Osteoblast (primary cell): ENCODE data around the gene RCC1. TPM values are rescaled to one million over a fixed set of nuclear protein-coding genes. Genes with fewer than 3 reads are reported as not detected.
"Not testable (repeated sequence)": the region's sequence is repeated elsewhere in the genome, so short reads cannot be mapped to it uniquely, and the experiment has no call there.

Experiments
- DNase-seq: peaks from one replicate; pipeline ENCODE4 v3.0.0; 2011; ENCODE audit warnings: low spot score, mixed read lengths; ENCODE audit not compliant: insufficient read length; ENCODE audit errors: missing footprints
- H2AFZ ChIP-seq: 2 replicates; pipeline ENCODE4 v1.6.0; 2011; ENCODE audit warnings: mild to moderate bottlenecking, low read length
- H3K27ac ChIP-seq: 2 replicates; pipeline ENCODE4 v1.5.1; 2011; ENCODE audit warnings: mild to moderate bottlenecking, low read depth, low read length, moderate library complexity
- H3K27me3 ChIP-seq: 2 replicates; pipeline ENCODE4 v1.6.0; 2012; ENCODE audit warnings: mild to moderate bottlenecking, control low read depth, inconsistent platforms, low read length, moderate library complexity; ENCODE audit not compliant: insufficient read depth
- H3K36me3 ChIP-seq: 2 replicates; pipeline ENCODE4 v1.5.1; 2011; ENCODE audit warnings: mild to moderate bottlenecking, low read length, control low read depth, moderate library complexity; ENCODE audit not compliant: insufficient read depth
- H3K4me1 ChIP-seq: 2 replicates; pipeline ENCODE4 v1.5.1; 2011; ENCODE audit warnings: mild to moderate bottlenecking, low read length, control low read depth, moderate library complexity; ENCODE audit not compliant: insufficient read depth
- H3K4me2 ChIP-seq: 2 replicates; pipeline ENCODE4 v1.6.0; 2011; ENCODE audit warnings: mild to moderate bottlenecking, low read length; ENCODE audit not compliant: insufficient read depth
- H3K4me3 ChIP-seq: fragments of 200-600 bp; sonication (generic); 3 replicates; pipeline ENCODE4 v1.5.1; 2012; ENCODE audit warnings: mild to moderate bottlenecking, low read length, inconsistent platforms; ENCODE audit not compliant: insufficient read depth
- H3K79me2 ChIP-seq: 2 replicates; pipeline ENCODE4 v1.6.0; 2012; ENCODE audit warnings: mild to moderate bottlenecking, low read length, control low read depth, inconsistent platforms; ENCODE audit not compliant: insufficient read depth
- H3K9me3 ChIP-seq: 2 replicates; pipeline ENCODE4 v1.5.1; 2011; ENCODE audit warnings: low read depth, low read length, control low read depth
- H4K20me1 ChIP-seq: 2 replicates; pipeline ENCODE4 v1.6.0; 2012; ENCODE audit warnings: mild to moderate bottlenecking, low read length, control low read depth; ENCODE audit not compliant: insufficient read depth
- total RNA-seq: library from RNA; depleted of rRNA; stranded (reverse); fragments of >200 nt; gene quantifications from 2 replicates; pipeline ENCODE4 v1.2.3, GENCODE V29; 2012
- TF ChIP-seq, protein P1 (sequence below): IDR thresholded peaks from 2 replicates; pipeline ENCODE4 v1.5.1; 2011; ENCODE audit warnings: mild to moderate bottlenecking, low read depth, low read length, moderate library complexity; ENCODE audit errors: extremely low read depth

Gene RCC1
- total RNA-seq, 1 donor = 35.1 TPM

DNA sequence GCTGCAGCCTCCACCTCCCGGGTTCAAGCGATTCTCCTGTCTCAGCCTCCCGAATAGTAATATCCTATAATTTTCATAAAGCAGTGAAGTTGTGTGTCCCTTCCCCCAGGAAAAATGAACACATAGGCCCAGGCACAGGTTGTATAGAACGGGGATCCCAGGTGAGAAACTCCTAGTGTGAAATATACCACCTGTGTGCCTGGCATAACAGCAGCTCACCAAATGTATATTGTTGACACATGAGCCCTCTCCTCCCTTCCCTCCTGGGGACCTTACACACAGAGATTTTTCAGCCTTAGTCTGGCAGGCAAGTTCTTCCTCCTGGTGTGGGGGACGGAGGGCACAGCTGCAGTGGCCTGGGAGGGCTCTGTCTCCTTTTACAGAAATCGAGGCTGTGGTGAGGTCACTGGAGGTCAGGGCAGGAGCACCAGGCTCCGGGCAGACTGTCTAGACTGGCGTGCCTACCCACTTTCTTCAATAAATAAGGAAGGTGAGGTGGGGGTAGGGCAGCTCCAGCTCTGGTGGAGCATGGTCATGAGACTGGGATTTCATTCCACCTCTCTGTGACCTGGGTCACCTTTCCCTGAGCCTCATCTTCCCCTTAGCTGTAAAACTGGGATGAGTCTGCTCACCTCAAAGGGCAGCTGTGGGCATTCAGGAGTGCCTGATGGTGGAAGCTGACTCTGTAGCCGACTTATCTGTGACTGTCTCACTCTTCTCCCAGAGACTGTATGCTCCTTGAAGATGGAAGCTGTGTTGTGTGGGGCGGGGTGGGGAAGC lies 14.3 kb downstream of the RCC1 start:
- H3K4me2 ChIP-seq = no peak overlapping the region
- no peak overlapping the region for H3K27ac ChIP-seq
- no peak overlapping the region for H3K4me3 ChIP-seq
- H3K36me3 ChIP-seq = peaks cover 9% of the 10 kb centered on the region
- H3K9me3 ChIP-seq = no peaks in the 10 kb centered on the region
- peaks cover 54% of the 10 kb centered on the region for H3K79me2 ChIP-seq
- H2AFZ ChIP-seq = no peak overlapping the region
- H4K20me1 ChIP-seq = peaks cover 14% of the 10 kb centered on the region
- TF ChIP-seq, protein P1, sequence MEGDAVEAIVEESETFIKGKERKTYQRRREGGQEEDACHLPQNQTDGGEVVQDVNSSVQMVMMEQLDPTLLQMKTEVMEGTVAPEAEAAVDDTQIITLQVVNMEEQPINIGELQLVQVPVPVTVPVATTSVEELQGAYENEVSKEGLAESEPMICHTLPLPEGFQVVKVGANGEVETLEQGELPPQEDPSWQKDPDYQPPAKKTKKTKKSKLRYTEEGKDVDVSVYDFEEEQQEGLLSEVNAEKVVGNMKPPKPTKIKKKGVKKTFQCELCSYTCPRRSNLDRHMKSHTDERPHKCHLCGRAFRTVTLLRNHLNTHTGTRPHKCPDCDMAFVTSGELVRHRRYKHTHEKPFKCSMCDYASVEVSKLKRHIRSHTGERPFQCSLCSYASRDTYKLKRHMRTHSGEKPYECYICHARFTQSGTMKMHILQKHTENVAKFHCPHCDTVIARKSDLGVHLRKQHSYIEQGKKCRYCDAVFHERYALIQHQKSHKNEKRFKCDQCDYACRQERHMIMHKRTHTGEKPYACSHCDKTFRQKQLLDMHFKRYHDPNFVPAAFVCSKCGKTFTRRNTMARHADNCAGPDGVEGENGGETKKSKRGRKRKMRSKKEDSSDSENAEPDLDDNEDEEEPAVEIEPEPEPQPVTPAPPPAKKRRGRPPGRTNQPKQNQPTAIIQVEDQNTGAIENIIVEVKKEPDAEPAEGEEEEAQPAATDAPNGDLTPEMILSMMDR = no peak
- DNase-seq = peak; percentile 47
- no peaks in the 10 kb centered on the region for H3K27me3 ChIP-seq
- H3K4me1 ChIP-seq = peaks cover 18% of the 10 kb centered on the region

DNA sequence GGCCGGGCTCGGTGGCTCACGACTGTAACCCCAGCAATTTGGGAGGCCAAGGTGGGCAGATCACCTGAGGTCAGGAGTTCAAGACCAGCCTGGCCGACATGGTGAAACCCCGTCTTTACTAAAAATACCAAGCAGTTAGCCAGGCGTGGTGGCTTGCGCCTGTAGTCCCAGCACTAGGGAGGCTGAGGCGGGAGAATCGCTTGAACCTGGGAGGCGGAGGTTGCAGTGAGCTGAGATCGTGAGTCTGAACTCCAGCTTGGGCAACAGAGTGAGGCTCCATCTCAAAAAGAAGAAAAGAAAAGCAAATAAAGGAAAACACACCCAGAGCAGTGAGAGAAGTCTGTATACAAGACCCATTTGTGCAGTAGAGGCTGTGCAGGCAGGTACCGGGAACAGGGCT lies 15.0 kb downstream of the RCC1 start:
- H4K20me1 ChIP-seq = peaks cover 14% of the 10 kb centered on the region
- H3K27me3 ChIP-seq, H3K4me3 ChIP-seq, H2AFZ ChIP-seq, H3K36me3 ChIP-seq, H3K9me3 ChIP-seq, H3K27ac ChIP-seq, H3K4me2 ChIP-seq, DNase-seq: not testable (repeated sequence)
- H3K79me2 ChIP-seq = peaks cover 60% of the 10 kb centered on the region
- H3K4me1 ChIP-seq = peaks cover 18% of the 10 kb centered on the region

DNA sequence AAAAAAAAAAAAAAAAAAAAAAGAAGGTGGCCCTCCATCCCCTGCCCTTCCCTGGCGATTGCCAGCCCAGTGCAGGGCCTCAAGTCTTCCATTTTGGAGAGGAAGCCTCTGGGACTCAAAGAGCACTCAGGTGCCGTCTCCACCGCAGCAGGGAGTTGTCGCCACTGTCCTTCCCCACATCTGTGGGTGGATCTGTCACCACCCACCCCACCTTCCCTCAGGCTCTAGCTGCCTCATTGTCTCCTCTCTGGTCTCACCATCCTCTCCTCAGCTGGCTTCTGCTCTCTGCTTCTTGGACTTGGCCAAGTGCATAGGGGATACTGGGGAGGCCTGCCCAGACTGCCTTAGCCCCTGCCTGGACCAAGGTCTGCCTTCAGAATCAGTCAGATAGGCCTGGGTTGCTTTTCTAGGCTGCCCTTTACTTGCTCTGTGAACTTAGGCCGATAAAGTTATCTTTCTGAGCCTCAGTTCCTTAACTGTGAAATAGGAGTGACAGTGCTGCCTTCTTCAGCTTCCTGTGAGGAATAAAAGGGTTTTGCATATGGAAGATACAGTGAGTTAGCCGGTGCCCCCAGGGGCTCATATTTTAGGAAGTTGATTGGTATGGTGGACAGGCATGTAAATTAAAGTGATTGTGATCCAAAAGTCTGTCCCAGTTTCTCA lies 15.8 kb downstream of the RCC1 start:
- Histone ChIP-seq H3K27ac (no peak overlapping the region), H4K20me1 (peaks cover 14% of the 10 kb centered on the region), H3K36me3 (peaks cover 9% of the 10 kb centered on the region), H3K9me3 (no peaks in the 10 kb centered on the region), H3K79me2 (peaks cover 67% of the 10 kb centered on the region), H3K4me2 (no peak overlapping the region), H3K4me1 (peaks cover 18% of the 10 kb centered on the region), H3K27me3 (no peaks in the 10 kb centered on the region), H2AFZ (no peak overlapping the region), H3K4me3 (no peak overlapping the region)
- TF ChIP-seq, protein P1 = no peak
- DNase-seq = no peak

DNA sequence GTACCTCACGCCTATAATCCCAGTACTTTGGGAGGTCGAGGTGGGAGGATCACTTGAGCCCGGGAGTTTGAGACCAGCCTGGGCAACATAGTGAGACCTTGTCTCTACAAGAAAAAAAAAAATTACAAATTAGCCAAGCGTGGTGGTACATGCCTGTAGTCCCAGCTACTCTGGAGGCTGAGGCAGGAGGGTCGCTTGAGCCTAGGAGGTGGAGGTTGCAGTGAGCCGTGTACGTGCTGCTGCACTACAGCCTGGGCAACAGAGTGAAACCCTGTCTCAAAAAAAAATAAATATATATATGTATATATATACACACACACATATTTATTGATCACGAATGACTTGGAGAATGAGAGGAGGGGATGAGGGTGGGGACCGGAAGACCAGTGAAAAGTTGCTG lies 16.7 kb downstream of the RCC1 start:
- H4K20me1 ChIP-seq, H3K4me2 ChIP-seq, H3K36me3 ChIP-seq, H3K9me3 ChIP-seq, DNase-seq, H3K27ac ChIP-seq, H2AFZ ChIP-seq, H3K27me3 ChIP-seq, H3K4me3 ChIP-seq: not testable (repeated sequence)
- peaks cover 74% of the 10 kb centered on the region for H3K79me2 ChIP-seq
- peaks cover 15% of the 10 kb centered on the region for H3K4me1 ChIP-seq

DNA sequence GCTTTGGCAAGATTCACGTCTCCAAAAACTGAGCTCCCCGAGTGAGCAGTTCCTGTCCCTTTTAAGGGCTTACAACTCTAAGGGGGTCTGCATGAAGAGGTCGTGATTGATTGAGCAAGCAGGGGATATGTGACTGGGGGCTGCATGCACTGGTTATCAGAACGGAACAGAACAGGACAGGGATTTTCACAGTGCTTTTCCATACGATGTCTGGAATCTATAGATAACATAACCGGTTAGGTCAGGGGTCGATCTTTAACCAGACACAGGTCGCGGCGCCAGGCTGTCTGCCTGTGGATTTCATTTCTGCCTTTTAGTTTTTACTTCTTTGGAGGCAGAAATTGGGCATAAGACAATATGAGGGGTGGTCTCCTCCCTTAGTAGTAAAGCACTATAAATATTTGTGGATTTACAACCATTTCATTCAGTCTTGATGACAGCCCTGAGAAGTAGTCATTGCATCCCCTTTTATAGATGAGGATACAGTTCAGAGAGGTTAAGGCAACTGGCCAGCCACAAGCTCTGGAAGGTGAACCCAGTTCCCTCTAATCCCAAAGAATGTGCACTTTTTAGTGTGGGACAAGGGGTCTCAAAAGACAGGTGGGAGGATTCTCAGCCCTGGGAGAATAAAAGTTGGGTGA lies 19.3 kb downstream of the RCC1 start:
- H3K4me1 ChIP-seq, H4K20me1 ChIP-seq, DNase-seq, H3K36me3 ChIP-seq, H2AFZ ChIP-seq, H3K4me2 ChIP-seq, H3K4me3 ChIP-seq, H3K9me3 ChIP-seq, H3K27me3 ChIP-seq: not testable (repeated sequence)
- peak overlapping the region; percentile 28 for H3K27ac ChIP-seq
- peaks cover 65% of the 10 kb centered on the region for H3K79me2 ChIP-seq
